HCT116 (cell line): Measurements from ENCODE around the gene DNAJC1. TPM values are rescaled to one million over a fixed set of nuclear protein-coding genes. Genes with fewer than 3 reads are reported as not detected.

Experiments
- ATAC-seq: fragments of 200-7000 bp; cut with Tn5 transposase; 2 replicates; pipeline ENCODE4 v1.9.1; 2020; ENCODE audit warnings: mild to moderate bottlenecking, moderate library complexity
- BruUV-seq: library from RNA; stranded (reverse); fragments of 400-500 nt; replicated peaks from 2 replicates; lab custom pipeline; 2021; lab: Mats Ljungman, UMichigan
- CTCF ChIA-PET: fragments of 300-600 bp; sonication (Branson Sonifier 250); formaldehyde crosslinking; loops from one replicate; lab custom pipeline; 2021; ENCODE audit warnings: antibody characterized with exemption; lab: Charles Lee
- POLR2A ChIA-PET: fragments of 300-600, 350-600 bp; sonication (Branson Sonifier 250); formaldehyde crosslinking; loops from one replicate; lab custom pipeline; 2021; ENCODE audit warnings: antibody characterized with exemption; lab: Charles Lee
- RAD21 ChIA-PET, 2 experiments: fragments of 300-600 bp; sonication (Branson Sonifier 250); formaldehyde crosslinking; loops; one replicate each; lab custom pipeline; 2023; ENCODE audit warnings: low total read pairs in 2 of 2; ENCODE audit not compliant: uncharacterized antibody in 2 of 2, unreplicated experiment in 2 of 2, low non-redundant PET in 1 of 2; lab: Charles Lee
- DNase-seq: peaks from one replicate; pipeline ENCODE4 v3.0.0-alpha.2; 2010; ENCODE audit warnings: low read depth, low spot score
- H2AFZ ChIP-seq: fragments of 200-600 bp; shearing (Covaris generic), sonication (generic); 2 replicates; pipeline ENCODE4 v1.6.1; 2017; ENCODE audit warnings: low read depth, mixed run types, mixed read lengths, antibody characterized with exemption, low read length; ENCODE audit not compliant: poor library complexity, severe bottlenecking
- H3K27ac ChIP-seq: 2 replicates; pipeline ENCODE4 v1.5.1; 2012; ENCODE audit warnings: low read depth, low read length
- H3K27me3 ChIP-seq: fragments of 200-600 bp; sonication (generic); 2 replicates; pipeline ENCODE4 v1.6.1; 2016; ENCODE audit warnings: mixed run types, low read length, mixed read lengths; ENCODE audit not compliant: insufficient read depth
- H3K36me3 ChIP-seq, 2 experiments: fragments of 200-500 bp in 1 of 2; fragments of 200-600 bp in 1 of 2; sonication (Bioruptor generic) in 1 of 2; sonication (generic) in 1 of 2; 2 replicates each; pipeline versions ENCODE4 v1.5.1 to v1.6.1; 2014 to 2016; ENCODE audit warnings: low read length in 2 of 2, inconsistent platforms in 1 of 2, mixed read lengths in 1 of 2, mixed run types in 1 of 2; ENCODE audit not compliant: insufficient read depth in 2 of 2, control insufficient read depth in 1 of 2
- H3K4me1 ChIP-seq, 2 experiments: fragments of 200-600 bp in 1 of 2; sonication (generic) in 1 of 2; 2 replicates each; pipeline versions ENCODE4 v1.5.1 to v1.6.1; 2012 to 2017; ENCODE audit warnings: low read length in 2 of 2, inconsistent platforms in 1 of 2, mild to moderate bottlenecking in 1 of 2, mixed read lengths in 1 of 2, mixed run types in 1 of 2, moderate library complexity in 1 of 2; ENCODE audit not compliant: insufficient read depth in 2 of 2, control insufficient read depth in 1 of 2
- H3K4me2 ChIP-seq: fragments of 200-600 bp; sonication (generic); 2 replicates; pipeline ENCODE4 v1.6.1; 2017; ENCODE audit warnings: mixed run types, low read length, mixed read lengths
- H3K4me3 ChIP-seq, 2 experiments: fragments of 200-600 bp in 1 of 2; sonication (generic) in 1 of 2; replicated peaks in 1 of 2; 2 replicates each; pipeline ENCODE4 v1.5.1; 2011 to 2016; ENCODE audit warnings: low read length in 2 of 2, control low read depth in 1 of 2, low read depth in 1 of 2, mild to moderate bottlenecking in 1 of 2, mixed read lengths in 1 of 2, mixed run types in 1 of 2
- H3K79me2 ChIP-seq: fragments of 200-600 bp; sonication (generic); 2 replicates; pipeline ENCODE4 v1.6.1; 2017; ENCODE audit warnings: mild to moderate bottlenecking, mixed run types, low read length, moderate library complexity, mixed read lengths; ENCODE audit not compliant: insufficient read depth
- H3K9ac ChIP-seq: fragments of 200-600 bp; sonication (generic); 2 replicates; pipeline ENCODE4 v1.6.1; 2016; ENCODE audit warnings: low read length, mixed read lengths
- H3K9me2 ChIP-seq: fragments of 200-600 bp; sonication (generic), shearing (Covaris generic); 2 replicates; pipeline ENCODE4 v1.6.1; 2017; ENCODE audit warnings: mixed run types, mild to moderate bottlenecking, moderate library complexity; ENCODE audit not compliant: insufficient read depth
- H3K9me3 ChIP-seq, 2 experiments: fragments of 200-500 bp in 1 of 2; fragments of 200-600 bp in 1 of 2; sonication (Bioruptor generic) in 1 of 2; sonication (generic) in 1 of 2; 2 replicates each; pipeline ENCODE4 v1.6.1; 2014 to 2017; ENCODE audit warnings: low read length in 2 of 2, mixed read lengths in 2 of 2, inconsistent platforms in 1 of 2, low read depth in 1 of 2, mild to moderate bottlenecking in 1 of 2, mixed run types in 1 of 2, moderate library complexity in 1 of 2; ENCODE audit not compliant: control insufficient read depth in 1 of 2, insufficient read depth in 1 of 2
- H4K20me1 ChIP-seq: fragments of 200-600 bp; sonication (generic), shearing (Covaris generic); 2 replicates; pipeline ENCODE4 v1.6.1; 2017; ENCODE audit warnings: mixed run types, mild to moderate bottlenecking, moderate library complexity; ENCODE audit not compliant: insufficient read depth
- ATF3 ChIP-seq: IDR thresholded peaks from 2 replicates; pipeline ENCODE4 v1.6.1; 2012
- CBX3 ChIP-seq: IDR thresholded peaks from 2 replicates; pipeline ENCODE4 v1.6.1; 2012; ENCODE audit warnings: low read depth
- CEBPB ChIP-seq: IDR thresholded peaks from 2 replicates; pipeline ENCODE4 v1.6.1; 2012; ENCODE audit warnings: low read depth
- CTCF ChIP-seq, 3 experiments: fragments of 200-600 bp in 1 of 3; sonication (generic) in 1 of 3; IDR thresholded peaks in 2 of 3; conservative IDR thresholded peaks in 1 of 3; 2 replicates each; pipeline ENCODE4 v1.5.1; 2012 to 2017; ENCODE audit warnings: low read depth in 2 of 3, low read length in 2 of 3, antibody characterized with exemption in 1 of 3, borderline replicate concordance in 1 of 3, control low read depth in 1 of 3, mild to moderate bottlenecking in 1 of 3, mixed read lengths in 1 of 3, mixed run types in 1 of 3, moderate library complexity in 1 of 3; ENCODE audit not compliant: insufficient read depth in 1 of 3
- EGR1 ChIP-seq: IDR thresholded peaks from 2 replicates; pipeline ENCODE4 v1.6.1; 2012; ENCODE audit warnings: low read depth
- EZH2 ChIP-seq: fragments of 200-600 bp; sonication (generic); IDR thresholded peaks from 2 replicates; pipeline ENCODE4 v1.6.1; 2017; ENCODE audit warnings: antibody characterized with exemption, mixed run types
- EZH2phosphoT487 ChIP-seq: fragments of 200-600 bp; IDR thresholded peaks from 2 replicates; pipeline ENCODE4 v1.6.1; 2018; ENCODE audit warnings: antibody characterized with exemption, borderline replicate concordance
- JUND ChIP-seq: IDR thresholded peaks from 2 replicates; pipeline ENCODE4 v1.6.1; 2012
- POLR2A ChIP-seq: IDR thresholded peaks from 2 replicates; pipeline ENCODE4 v1.7.0; 2011; ENCODE audit warnings: borderline replicate concordance; ENCODE audit not compliant: insufficient read depth, insufficient read length; ENCODE audit errors: extremely low read depth
- RAD21 ChIP-seq: IDR thresholded peaks from 2 replicates; pipeline ENCODE4 v1.6.1; 2012; ENCODE audit warnings: low read depth, mild to moderate bottlenecking
- SIN3A ChIP-seq: IDR thresholded peaks from 2 replicates; pipeline ENCODE4 v1.6.1; 2012; ENCODE audit warnings: low read depth
- SRF ChIP-seq: IDR thresholded peaks from 2 replicates; pipeline ENCODE4 v1.6.1; 2012; ENCODE audit warnings: low read depth
- TCF7L2 ChIP-seq: IDR thresholded peaks from 2 replicates; pipeline ENCODE4 v1.7.0; 2011; ENCODE audit warnings: borderline replicate concordance, inconsistent platforms; ENCODE audit not compliant: insufficient read depth, insufficient read length; ENCODE audit errors: extremely low read depth
- ZBTB33 ChIP-seq: IDR thresholded peaks from 2 replicates; pipeline ENCODE4 v1.6.1; 2011; ENCODE audit warnings: mild to moderate bottlenecking, low read length, moderate library complexity; ENCODE audit not compliant: insufficient replicate concordance; ENCODE audit errors: extremely low read depth
- ZFX ChIP-seq: fragments of 450-650 bp; IDR thresholded peaks from 2 replicates; pipeline ENCODE4 v1.6.1; 2017
- intact Hi-C: fragments of 100-400 bp; cut with micrococcal nuclease; formaldehyde crosslinking; loops from 2 replicates; pipeline ENCODE4 v1.10.0; 2022
- total RNA-seq: library from RNA; stranded (reverse); gene quantifications from one replicate; pipeline ENCODE4 v1.2.1, GENCODE V29; 2021; ENCODE audit not compliant: unreplicated experiment

DNAJC1 gene
- total RNA-seq, 1 experiment from 2014 or later, result 17.9 TPM

GRCh38 chr10:21920633-21921032 is 82.9 kb downstream of the DNAJC1 start:
- Histone ChIP-seq H3K79me2 (no peaks in the 10 kb centered on the region), H3K27ac (no peak overlapping the region), H3K9me3 (no peaks in the 10 kb centered on the region), H4K20me1 (no peaks in the 10 kb centered on the region), H3K4me1 (no peaks in the 10 kb centered on the region), H3K36me3 (no peaks in the 10 kb centered on the region), H3K9ac (no peak overlapping the region), H3K4me2 (no peak overlapping the region), H3K9me2 (no peaks in the 10 kb centered on the region), H3K4me3 (no peak overlapping the region), H3K27me3 (no peaks in the 10 kb centered on the region), H2AFZ (no peak overlapping the region)
- TF ChIP-seq CBX3 (no peak), ATF3 (no peak), SIN3A (no peak), EGR1 (no peak), EZH2 (no peak)
- intact Hi-C loops, result no loop called here
- CTCF ChIA-PET, result no interaction called here
- BruUV-seq, result no TSS peak
- RAD21 ChIA-PET, result no interaction called here
- no peak for DNase-seq
- no peak for ATAC-seq
- POLR2A ChIA-PET, result no interaction called here

GRCh38 chr10:21919906-21920305 is 83.6 kb downstream of the DNAJC1 start:
- no TSS peak for BruUV-seq
- TF ChIP-seq EGR1, result no peak
- no peak for TF ChIP-seq SRF
- no peak for TF ChIP-seq JUND
- no peak for TF ChIP-seq ZBTB33
- no peak for TF ChIP-seq CBX3
- no peak for TF ChIP-seq POLR2A
- no peak for TF ChIP-seq ZFX
- TF ChIP-seq TCF7L2, result no peak
- TF ChIP-seq EZH2, result no peak
- TF ChIP-seq CEBPB, result no peak
- TF ChIP-seq EZH2phosphoT487, result no peak
- TF ChIP-seq CTCF (IDR thresholded peaks at IDR 0.05 in 2 of 3, conservative IDR thresholded peaks at IDR 0.05 in 1 of 3; ENCODE audit: borderline replicate concordance in 1 of 3, insufficient read depth in 1 of 3, low read depth in 2 of 3, low read length in 2 of 3), result no peak
- no peak for TF ChIP-seq RAD21
- no peak for TF ChIP-seq ATF3
- TF ChIP-seq, all 23 proteins: peak for 0
- ChIA-PET POLR2A (no interaction called here), RAD21 (no interaction called here), CTCF (no interaction called here)
- H4K20me1 ChIP-seq, result no peaks in the 10 kb centered on the region
- no peaks in the 10 kb centered on the region for H3K9me3 ChIP-seq
- no peaks in the 10 kb centered on the region for H3K79me2 ChIP-seq
- ATAC-seq (no peak), DNase-seq (no peak)
- no peak overlapping the region for H2AFZ ChIP-seq
- no peak overlapping the region for H3K27ac ChIP-seq
- H3K27me3 ChIP-seq, result no peaks in the 10 kb centered on the region
- H3K4me3 ChIP-seq, result no peak overlapping the region
- H3K4me2 ChIP-seq, result no peak overlapping the region
- H3K4me1 ChIP-seq, result no peaks in the 10 kb centered on the region
- intact Hi-C loops, result no loop called here
- no peaks in the 10 kb centered on the region for H3K36me3 ChIP-seq
- no peak overlapping the region for H3K9ac ChIP-seq
- H3K9me2 ChIP-seq, result no peaks in the 10 kb centered on the region
